ENCODE measurements around the gene MUC5B.
"Not testable (repeated sequence)": the region's sequence is repeated elsewhere in the genome, so short reads cannot be mapped to it uniquely, and the experiment has no call there.

MUC5B gene

DNA sequence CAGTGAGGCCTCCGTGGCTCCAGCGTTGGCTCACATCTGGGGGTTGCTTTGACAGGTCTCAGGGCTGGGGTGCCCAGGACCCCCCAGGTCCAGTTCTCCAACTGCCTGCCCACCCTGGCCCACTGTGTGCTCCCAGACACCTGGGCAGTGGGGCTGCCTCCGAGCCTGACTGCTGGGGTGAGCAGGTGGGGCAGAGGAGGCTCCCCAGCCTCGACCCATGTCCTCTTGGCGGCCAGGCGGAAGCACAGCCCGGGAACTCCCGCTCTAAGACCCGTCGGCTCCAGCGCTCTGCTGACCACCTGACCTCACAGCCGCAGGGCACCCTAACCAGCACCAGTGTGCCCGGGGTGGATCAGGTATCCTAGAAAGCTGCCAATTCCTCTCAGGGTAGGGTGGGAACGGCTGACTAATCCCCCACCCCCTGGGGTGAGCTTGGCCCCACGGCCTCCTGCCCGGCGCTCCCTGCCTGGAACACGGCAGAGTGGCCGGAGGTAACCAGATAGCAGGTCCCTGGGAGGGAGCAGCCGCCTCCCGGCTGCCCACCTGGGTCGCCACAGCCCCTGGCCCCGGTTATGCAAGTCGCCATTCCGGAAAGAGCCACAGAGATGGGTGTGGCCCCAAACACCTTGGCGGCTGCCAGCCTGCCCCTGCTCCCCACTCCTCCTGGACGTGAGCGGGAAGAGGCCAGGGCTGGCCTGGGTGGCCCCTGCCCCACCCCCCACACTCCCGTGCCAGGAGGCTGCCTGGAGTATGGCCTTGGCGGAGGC, 19.2 kb upstream of the MUC5B start:
- no peak for DNase-seq

DNA sequence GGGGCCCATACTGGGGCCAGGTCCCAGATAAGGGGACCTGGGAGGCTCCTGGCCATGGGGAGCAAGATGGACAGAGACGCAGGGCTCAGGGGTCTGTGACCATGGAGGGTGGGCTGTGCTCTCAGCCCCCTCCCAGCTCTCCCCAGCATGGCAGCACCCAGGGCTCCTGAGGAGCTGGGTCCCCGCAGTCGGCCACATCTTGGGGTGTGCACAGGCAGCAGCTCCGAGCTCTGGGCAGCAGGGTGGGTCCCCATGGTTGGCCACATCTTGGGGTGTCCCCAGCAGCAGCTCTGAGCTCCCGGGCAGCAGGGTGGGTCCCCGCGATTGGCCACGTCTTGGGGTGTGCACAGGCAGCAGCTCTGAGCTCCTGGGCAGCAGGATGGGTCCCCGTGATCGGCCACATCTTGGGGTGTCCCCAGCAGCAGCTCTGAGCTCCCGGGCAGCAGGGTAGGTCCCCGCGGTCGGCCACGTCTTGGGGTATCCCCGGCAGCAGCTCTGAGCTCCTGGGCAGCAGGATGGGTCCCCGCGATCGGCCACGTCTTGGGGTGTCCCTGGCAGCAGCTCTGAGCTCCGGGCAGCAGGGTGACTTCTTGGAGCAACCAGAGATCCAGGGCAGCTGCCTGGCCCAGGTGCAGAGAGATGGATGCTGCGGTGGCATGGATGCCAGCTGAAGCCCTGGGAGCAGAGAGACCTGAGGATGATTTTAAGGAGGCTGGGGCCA, 18.3 kb upstream of the MUC5B start:
- DNase-seq: no peak

DNA sequence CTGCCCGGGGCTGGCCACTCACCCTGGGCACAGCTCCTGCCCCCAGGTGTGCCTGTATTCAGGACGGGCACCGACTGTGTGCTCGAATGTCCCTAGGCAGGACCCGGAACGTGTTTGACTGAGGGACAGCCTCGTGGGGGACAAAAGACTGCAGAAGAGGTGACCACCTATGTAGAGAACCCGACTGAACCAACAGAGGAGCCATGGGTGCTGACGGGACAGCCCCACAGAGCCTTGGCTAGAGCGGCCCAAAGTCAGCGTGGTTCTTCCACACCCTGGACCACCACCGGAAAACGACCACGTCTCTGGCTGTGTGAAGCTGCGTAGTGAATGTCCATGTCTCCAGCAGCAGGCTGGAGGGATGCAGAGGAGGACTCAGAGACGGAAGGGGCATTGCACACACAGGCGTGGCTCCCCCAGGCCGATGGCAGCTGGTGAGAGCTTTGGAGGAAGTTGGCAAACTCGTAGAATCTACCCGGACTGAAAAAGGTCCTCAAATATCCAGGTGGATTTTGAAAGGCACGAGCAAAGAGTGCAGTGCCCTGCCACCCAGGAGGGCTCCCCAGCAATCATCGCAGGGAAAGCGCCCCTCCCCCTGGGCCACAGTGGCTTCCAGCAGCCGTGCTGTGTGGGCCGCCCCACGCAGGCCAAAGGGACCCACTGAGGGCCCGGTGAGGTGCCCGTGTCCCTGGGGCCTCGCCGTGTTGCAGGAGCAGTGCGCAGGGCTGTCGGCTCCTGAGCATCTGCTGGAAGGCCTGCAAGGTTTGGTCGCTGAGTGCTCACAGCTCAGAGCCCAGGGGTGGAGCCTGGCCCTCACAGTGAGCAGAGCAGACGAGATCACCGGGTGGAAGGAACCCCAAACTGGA, 17.5 kb upstream of the MUC5B start:
- DNase-seq: no peak

DNA sequence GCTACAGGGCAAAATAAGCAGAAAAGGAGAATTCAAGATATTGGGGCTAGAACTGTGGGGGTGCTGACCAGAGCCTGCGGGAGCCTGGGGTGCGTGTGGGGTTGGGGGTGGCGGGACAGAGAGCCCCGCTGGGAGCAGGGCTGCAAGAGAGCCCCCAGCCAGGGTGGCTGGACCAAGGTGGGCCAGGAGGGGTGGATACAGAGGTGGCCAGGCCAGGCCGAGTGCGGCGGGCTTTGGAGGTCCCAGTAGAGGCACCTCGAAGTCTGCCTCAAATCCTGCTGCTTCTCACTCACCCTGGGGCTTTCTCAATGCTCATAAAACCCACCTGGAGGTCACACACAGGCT, 16.9 kb upstream of the MUC5B start:
- DNase-seq: no peak

DNA sequence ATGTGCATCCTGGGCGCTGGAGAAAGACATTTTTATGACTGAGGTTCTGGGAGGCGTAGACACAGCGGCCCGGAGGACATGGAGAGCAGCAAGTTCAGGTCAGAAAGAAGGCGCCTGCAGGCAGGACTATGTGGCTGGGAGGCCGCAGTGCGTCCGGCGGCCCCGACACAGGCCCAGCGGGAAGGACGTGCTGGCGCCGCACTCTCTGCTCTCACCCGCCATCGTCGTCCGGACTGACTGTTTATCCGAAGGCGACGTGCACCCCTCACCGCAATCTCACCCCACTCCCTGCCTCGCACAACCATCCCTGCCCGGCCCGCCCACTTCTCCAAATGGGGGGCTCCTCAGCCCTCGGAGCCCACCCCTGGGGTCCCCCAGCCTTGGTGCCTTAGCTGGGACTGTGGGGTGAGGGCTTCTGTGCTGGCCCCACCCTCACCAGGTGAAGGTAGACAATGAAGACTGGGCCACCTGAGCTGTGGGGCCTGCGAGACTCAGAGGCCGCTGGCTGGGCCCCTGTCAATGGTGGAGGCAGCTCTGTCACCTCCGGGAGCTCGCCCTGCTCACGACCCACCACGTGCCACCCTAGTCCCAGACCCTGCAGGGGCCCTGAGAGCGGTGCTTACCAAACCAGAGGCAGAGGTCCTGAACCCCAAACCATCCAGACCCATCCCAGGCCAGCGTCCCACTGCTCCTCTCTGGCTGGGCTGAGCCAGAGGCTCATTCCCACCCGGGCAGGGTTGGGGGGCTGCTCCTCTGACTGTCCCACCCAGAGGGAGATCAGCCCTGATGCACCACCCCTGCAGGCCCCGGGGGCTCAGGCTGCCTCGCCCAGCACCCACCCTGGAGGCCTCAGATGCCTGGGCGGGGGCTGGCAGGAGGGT, 16.2 kb upstream of the MUC5B start:
- DNase-seq: no peak

DNA sequence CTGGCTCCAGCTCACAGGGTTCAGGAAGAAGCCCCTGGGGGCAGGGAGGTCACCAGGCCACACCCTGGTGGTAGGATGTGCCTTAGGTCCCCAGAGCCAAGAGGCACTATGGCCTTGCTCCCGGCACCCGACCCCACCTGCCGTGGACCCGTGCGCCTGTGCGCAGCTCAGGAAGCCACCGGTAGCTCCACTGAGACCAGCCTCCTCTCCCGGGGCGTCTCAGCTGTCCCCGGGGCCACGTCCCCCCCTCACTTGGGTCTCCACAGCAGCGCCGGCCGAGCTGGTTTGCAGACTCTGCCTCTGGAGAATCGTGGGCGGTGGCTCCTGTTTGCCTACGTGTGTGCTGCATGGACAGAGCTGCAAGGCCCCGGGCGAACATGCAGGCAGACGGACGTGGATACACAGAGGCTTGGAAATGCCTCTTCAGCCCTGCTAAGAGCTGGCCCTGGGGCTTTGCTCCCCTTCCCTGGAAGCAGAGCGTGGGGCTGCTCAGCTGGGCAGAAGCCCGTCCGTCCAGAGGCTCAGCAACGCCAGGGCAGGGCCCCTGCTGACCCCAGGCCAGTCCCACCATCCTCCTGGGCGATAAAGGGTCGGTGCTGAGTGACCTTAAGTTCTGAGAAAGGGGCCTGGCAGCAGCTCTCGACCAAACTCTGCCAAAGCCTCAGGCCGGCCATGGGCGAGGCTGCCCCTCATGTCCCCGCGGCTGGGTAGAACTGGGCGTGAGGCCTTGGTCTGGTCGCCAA, 15.3 kb upstream of the MUC5B start:
- DNase-seq: no peak

DNA sequence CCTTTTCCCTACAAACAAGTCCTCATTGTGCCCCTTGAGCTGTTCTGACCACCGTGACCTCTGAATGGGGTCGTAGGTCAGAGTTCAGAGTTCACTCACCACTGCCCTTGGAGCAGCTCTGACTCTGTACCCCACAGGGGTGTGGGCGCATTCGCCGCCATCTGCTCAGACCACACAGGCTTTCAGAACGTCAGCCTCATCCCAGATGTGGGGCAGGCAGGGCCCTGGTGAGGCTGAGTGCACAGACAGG, 14.8 kb upstream of the MUC5B start:
- DNase-seq: no peak

DNA sequence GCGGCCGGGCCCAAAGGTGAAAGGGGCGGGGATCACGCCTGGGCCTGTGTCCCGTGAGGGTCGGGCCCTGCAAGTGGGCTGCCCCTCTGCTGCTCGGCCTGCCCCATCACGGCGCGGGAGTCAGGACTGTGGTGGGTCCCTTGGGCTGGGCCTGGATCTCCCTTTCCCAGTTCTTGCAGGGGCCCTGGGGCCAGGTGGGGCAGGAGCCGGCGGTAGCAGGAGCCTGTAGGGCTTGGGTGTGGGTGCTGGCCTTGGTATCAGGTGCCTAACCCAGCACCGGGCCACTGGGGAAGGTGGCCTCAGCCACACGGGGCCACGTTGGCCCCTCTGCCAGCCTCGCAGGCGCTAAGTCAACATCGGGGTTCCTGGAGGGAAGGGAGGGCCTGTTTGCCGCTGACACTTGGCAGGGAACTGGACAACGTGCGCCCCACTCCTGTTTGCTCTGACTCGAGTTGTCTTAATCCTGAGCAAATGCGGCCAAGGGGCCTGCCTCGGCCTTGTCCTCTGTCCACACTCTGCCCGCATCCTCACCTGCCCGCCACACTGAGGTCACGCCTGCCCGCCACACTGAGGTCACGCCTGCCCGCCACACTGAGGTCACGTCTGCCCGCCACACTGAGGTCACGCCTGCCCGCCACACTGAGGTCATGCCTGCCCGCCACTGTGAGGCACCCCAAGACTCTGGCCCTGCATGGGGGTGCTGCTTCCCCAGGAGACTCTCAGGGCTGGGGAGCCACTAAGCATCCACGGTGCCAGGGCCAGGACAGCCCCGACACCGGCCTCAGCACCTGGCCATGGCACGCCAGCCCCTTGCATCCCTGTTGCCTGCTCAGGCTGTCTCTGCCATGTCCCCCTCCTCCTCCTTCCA, 14.2 kb upstream of the MUC5B start:
- DNase-seq: no peak

DNA sequence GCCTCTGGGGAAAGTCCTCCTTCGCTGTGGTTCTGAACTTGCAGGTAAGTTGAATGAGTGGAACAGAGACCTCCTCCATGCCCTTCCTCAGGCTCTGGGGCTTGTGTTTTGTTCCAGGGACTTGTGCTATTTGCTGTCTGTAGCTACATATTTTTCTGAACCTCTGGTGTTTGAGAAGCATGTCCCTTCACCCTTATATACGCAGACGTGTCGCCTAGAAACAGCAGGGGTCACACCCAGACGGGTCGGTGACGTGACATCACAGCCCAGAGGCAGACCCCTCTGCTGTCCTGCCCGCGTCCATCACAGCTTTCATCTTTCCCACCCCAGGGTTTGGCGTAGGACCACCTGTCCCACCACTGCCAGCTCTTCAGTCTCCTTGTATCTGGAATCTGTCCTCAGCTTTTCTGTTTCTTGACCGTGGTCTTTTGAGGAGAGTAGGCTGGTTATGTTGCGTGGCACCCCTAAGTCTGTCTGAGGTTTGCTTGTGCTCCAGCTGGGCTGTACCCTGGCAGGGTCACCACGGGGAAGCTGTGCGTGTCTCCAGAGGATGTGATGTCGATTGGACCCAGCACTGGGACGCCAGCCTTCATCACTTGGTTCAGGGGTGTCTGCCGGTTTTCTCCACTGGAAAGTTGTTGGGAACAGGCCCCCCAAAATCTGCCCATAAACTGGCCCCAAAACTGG, 13.4 kb upstream of the MUC5B start:
- DNase-seq: no peak

DNA sequence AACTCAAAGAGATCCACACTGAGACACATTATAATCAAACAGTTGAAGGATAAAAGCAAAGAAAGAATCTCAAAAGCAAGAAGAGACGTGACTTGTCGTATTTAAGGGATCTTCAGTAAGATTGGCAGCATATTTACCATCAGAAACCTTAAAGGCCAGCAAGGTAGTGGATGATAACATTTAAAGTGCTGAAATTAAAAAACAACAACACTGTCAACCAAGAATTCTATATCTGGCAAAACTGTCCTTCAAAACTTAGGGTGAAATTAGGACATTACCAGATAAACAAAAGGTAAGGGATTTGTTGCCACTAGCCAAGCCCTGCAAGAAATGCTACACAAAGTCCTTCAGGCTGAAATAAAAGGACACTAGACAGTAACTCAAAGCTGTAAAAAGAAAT, 11.0 kb upstream of the MUC5B start:
- DNase-seq: no peak

DNA sequence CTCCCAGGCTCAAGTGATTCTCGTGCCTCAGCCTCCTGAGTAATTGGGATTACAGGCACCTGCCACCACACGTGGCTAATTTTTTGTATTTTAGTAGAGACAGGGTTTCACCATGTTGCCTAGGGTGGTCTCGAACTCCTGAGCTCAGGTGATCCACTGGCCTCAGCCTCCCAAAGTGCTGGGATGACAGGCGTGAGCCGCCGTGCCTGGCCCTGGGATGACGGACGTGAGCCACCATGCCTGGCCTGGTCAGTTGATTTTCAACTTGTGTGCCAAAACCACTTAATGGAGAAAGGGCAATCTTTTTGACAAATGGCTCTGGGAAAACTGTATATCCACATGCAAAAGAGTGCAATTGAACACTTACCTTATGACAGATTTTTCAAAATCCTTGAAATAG, 7.0 kb upstream of the MUC5B start:
- not testable (repeated sequence) for DNase-seq

DNA sequence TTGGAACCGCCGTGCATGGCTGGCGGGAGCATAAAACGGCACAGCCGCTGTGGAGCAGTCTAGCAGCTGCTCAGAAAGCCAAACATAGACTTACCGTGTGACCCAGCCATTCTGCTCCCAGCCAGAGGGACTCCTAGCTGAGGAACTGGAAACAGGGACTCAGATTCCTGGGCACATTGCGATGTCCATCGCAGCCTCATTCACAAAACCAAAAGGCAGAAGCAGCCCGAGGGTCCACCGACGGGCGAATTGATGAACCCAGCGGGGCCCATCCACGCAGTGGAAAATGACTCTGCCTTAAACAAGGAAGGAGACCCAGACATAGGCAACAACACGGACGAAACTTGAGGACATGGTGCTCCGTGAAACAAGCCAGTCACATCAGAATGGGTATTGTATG, 5.7 kb upstream of the MUC5B start:
- DNase-seq: no peak

DNA sequence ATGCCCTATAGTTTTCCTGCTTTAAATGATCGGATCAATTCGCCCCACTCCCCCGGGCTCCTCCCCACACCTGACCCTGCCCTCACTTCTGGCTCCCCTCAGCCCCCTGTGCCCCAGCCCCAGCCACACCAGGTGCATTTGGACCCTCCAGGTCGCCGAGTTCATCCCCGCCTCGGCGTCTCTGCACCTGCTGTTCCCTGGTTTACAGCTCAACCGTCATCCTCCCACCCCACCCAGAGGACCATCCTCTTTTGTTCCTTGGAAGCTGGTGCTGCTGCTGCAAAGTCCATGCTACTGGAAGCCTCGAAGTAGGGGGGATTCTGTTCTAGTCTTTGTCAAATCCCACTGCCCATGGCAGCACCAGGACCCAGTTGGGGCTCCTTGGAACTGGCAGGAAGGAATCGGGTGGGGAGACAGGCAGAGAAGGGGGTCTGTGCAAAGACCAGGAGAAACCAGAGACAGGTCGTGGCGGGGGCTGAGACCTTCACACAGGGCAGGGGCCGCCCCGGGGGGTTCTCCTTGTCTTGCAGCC, 4.5 kb upstream of the MUC5B start:
- no peak for DNase-seq

DNA sequence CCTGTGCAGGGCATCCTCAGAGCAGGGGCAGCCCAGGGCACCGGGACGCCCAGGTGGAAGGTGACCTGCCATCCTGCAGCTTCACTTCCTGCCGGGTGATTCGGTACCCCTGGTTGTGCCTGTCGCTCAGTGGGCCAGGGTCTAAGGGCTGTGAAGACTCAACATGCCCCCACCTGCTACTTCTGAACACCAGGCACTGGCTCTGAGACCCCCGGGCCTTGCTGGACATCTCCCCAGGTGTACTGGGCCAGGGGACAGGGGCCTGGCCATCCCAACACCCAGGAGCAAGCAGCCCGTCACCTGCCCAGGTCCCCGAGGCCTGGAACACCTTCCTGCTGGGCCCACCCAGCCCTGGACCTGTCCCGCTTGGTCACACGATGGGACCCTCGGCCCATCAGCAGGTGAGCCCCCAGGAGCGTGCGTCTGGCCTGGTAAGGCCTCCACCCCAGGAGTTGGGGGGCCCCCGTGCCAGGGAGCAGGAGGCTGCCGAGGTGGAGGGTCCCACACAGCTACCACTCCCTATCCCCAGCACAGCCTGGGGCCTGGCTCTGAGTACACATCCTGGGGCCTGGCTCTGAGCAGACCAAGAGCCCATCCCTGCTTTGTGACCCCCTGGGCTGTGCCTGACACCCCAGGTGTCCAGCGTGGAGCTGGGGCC, 3.9 kb upstream of the MUC5B start:
- DNase-seq: no peak

DNA sequence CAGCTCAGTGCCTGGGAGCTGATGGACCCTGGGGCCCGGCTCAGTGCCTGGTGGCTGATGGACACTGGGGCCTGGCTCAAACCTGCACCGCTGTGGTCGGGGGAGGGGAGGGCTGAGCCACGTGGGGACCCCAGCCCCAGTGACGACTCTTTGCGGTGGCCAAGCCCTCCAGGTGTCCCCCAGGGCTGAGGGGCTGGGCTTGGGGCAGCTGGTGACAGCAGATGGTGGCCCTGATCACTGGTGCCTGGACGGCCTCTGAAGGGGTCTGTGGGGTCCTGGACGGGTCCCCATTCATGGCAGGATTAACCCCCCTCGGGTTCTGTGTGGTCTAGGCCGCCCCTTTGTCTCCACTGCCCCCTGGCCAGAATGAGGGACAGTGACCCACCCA, 3.4 kb upstream of the MUC5B start:
- DNase-seq: no peak

DNA sequence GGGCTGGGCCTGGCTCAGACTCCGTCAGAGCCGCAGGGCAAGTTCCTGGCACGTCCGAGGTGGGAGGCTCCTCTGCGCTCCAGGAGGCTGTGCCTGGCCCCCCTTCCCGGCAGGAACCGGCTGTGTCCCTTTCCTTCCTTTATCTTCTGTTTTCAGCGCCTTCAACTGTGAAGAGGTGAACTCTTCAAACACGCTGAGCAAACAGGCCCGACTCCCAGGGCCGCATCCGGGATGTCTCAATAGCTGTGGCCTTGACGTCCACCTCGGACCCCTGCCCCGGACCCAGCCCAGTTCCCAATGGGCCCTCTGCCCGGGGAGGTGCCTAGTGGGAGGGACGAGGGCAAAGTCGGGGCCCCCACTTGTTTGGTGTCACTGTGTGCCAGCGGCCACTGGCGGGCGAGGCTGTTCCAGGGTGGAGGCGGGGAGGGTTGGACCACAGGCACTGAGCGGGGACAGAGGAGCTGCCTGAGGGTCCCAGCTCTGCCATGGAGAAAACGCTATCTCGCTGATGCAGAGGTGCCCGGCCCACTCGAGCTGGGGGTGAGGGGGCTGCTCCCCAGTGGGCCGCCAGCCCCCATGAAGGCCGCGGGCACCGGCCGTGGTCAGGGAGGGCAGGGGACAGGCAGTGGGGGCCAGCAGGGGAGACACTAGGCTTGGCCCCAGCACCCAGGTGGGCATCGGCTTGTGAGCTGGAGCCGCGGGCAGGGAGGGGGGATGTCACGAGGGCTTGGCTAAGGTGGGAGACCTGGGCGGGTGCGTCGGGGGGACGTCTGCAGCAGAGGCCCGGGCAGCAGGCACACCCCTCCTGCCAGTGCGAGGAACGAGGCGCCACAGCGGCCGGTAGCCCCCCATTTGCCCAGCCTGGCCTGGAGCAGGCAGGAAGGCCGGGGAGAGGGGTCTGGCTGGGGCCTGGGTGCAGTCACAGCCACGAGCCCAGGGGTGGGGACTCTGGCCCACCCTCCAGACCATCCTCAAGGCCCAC, 2.7 kb upstream of the MUC5B start:
- DNase-seq: no peak

DNA sequence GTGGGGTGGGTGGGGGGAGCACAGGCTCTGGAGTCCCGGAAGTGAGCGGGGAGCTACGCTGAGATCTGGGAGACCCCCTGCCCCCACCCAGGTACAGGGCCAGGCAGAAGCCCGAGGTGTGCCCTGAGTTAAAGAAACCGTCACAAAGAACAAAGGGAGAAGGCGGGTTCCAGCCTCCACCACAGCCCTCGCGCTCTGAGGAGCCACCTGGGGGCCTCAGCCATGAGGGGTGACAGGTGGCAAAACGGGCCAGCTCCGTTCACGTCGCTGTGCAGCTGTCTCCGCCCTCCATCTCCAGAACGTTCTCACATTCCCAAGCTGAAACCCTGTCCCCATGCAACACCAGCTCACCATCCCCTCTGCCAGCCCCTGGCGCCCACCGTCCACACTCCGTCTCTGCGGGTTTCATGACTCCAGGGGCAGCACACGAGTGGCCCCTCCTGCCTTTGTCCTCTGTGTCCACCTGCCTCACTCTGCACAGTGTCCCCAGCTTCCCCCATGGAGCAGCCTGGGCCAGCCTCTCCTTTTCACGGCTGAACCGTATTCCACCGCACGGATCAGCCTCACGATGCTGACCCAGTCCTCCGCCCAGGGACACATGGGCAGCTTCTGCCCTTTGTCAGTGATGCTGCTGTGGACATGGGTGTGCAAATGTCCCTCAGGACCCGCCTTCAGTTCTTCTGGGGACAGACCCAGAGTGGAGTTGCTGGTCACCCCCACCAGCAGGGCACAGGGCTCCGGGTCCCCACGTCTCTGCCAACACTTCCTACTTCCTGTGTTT, 1.7 kb upstream of the MUC5B start:
- DNase-seq: no peak

DNA sequence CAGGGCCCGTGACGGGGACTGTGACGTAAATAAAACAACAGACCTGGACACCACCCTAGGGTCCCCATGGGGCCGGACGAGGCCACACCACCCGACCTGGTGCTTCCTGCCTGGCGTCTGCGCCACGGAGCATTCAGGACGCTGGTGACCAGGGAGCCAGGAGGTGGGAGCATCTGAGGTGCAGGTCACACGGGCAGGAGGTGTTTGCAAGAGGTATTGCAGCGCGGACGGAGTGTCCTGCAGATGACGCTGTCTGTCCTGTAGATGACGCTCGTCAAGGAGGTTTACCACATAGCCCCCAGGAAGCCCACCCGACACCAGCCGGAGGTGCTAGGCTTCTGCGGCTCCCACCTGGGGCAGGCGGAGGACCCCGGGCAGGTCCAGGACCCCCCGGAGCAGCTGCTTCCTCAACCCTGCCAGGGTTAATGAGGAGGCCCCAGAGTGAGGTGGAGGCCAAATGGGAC, 986 bp upstream of the MUC5B start:
- no peak for DNase-seq
